CD4-positive, alpha-beta T cell (primary cell): ENCODE results near the gene MEGF11. TPM values are rescaled to one million over a fixed set of nuclear protein-coding genes. Genes with fewer than 3 reads are reported as not detected.

Experiments used
- ATAC-seq: fragments of 200-7000 bp; cut with Tn5 transposase; one replicate; pipeline ENCODE4 v1.10.0; 2022; ENCODE audit warnings: mild to moderate bottlenecking; ENCODE audit not compliant: poor library complexity
- CTCF ChIA-PET: fragments of 350-600 bp; sonication (Branson Sonifier 250); formaldehyde crosslinking; loops from one replicate; lab custom pipeline; 2021; ENCODE audit warnings: antibody characterized with exemption, inconsistent platforms; lab: Charles Lee
- POLR2A ChIA-PET: fragments of 350-600 bp; sonication (Branson Sonifier 250); formaldehyde crosslinking; loops from one replicate; lab custom pipeline; 2021; ENCODE audit warnings: antibody characterized with exemption, inconsistent platforms; lab: Charles Lee
- DNase-seq, 14 experiments: peaks; one replicate each; pipeline ENCODE4 v3.0.0-alpha.2; 2013 to 2020; ENCODE audit warnings: mixed read lengths in 2 of 14
- H3K27ac ChIP-seq, 2 donors: one replicate each; pipeline versions ENCODE4 v1.5.1 to v1.7.0; 2013; ENCODE audit warnings: low read length in 2 of 2, low read depth in 1 of 2, mild to moderate bottlenecking in 1 of 2
- H3K27me3 ChIP-seq, 2 experiments: 1 replicate in 1 of 2; 2 replicates in 1 of 2; pipeline versions ENCODE4 v1.6.1 to v1.7.0; 2013; ENCODE audit warnings: low read length in 2 of 2, control low read depth in 1 of 2, mild to moderate bottlenecking in 1 of 2, moderate library complexity in 1 of 2; ENCODE audit not compliant: insufficient read depth in 2 of 2, control insufficient read depth in 1 of 2
- H3K36me3 ChIP-seq: one replicate; pipeline ENCODE4 v1.6.1; 2013; ENCODE audit warnings: low read length, control low read depth; ENCODE audit not compliant: insufficient read depth
- H3K4me1 ChIP-seq: one replicate; pipeline ENCODE4 v1.6.1; 2013; ENCODE audit warnings: low read length, control low read depth; ENCODE audit not compliant: insufficient read depth
- H3K4me3 ChIP-seq: one replicate; pipeline ENCODE4 v1.5.1; 2013; ENCODE audit warnings: mild to moderate bottlenecking, low read length, moderate library complexity
- H3K9me3 ChIP-seq, 2 experiments: 1 replicate in 1 of 2; 2 replicates in 1 of 2; pipeline versions ENCODE4 v1.6.1 to v1.7.0; 2013; ENCODE audit warnings: low read length in 2 of 2, mild to moderate bottlenecking in 2 of 2, control low read depth in 1 of 2, moderate library complexity in 1 of 2; ENCODE audit not compliant: control insufficient read depth in 1 of 2, insufficient read depth in 1 of 2
- H3K27ac Mint-ChIP-seq: one replicate; pipeline ENCODE4 v1.8.0; 2020; ENCODE audit warnings: mixed read lengths
- H3K27me3 Mint-ChIP-seq: one replicate; pipeline ENCODE4 v1.8.0; 2021; ENCODE audit warnings: mixed read lengths
- H3K36me3 Mint-ChIP-seq: one replicate; pipeline ENCODE4 v1.8.0; 2021; ENCODE audit warnings: low read depth, mixed read lengths
- H3K4me1 Mint-ChIP-seq: one replicate; pipeline ENCODE4 v1.8.0; 2021; ENCODE audit warnings: low read depth, mixed read lengths
- H3K4me3 Mint-ChIP-seq: one replicate; pipeline ENCODE4 v1.8.0; 2020; ENCODE audit warnings: mild to moderate bottlenecking, mixed read lengths
- H3K9me3 Mint-ChIP-seq: one replicate; pipeline ENCODE4 v1.8.0; 2020; ENCODE audit warnings: mixed read lengths
- CTCF ChIP-seq: fragments of 200-600 bp; IDR thresholded peaks from one replicate; pipeline ENCODE4 v1.8.0; 2022; ENCODE audit warnings: antibody characterized with exemption, mild to moderate bottlenecking
- intact Hi-C, 2 experiments: fragments of 100-400 bp; cut with DNase I in 1 of 2; cut with micrococcal nuclease in 1 of 2; formaldehyde crosslinking; loops; one replicate each; pipeline versions ENCODE4 v1.15.1 to v1.9.0; 2023 to 2025; cut with DNase I, micrococcal nuclease
- total RNA-seq, 174 experiments: library from RNA in 2 of 174; stranded (reverse) in 2 of 174; gene quantifications; one replicate each; pipeline ENCODE4 v1.2.3 and lab custom pipeline; 2021 to 2026

Gene MEGF11
- total RNA-seq, 2 experiments from 2014 or later = not detected

DNA sequence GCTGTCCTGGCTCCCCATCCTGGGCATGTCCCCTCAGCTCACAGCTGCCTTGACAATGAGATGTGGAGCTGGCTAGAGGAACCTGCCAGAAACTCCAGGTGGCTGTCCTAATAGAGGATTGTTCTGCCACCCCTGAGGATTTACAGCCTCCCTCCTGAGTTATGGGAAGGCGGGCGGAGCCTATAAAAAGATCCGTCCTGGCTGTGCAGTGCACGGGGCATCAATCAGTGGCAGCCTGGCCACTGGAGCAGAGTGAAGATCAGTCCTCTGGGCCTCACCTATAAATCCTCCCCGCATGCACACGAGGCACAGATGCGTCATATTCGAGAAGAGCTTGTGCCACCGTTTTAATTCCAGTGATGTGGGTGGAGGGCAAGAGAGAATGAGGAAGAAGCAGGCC is 90.0 kb downstream of the MEGF11 start:
- H3K27me3 ChIP-seq = no peaks in the 10 kb centered on the region
- H3K9me3 ChIP-seq = peaks cover 0 to 3% of the 10 kb centered on the region in 2 experiments
- TF ChIP-seq CTCF = no peak
- no peaks in the 10 kb centered on the region for H3K36me3 ChIP-seq
- Mint-ChIP-seq H3K4me3 (no peak overlapping the region), H3K36me3 (no peaks in the 10 kb centered on the region), H3K27ac (no peak overlapping the region), H3K27me3 (no peaks in the 10 kb centered on the region), H3K9me3 (no peaks in the 10 kb centered on the region), H3K4me1 (no peaks in the 10 kb centered on the region)
- DNase-seq (no peak), ATAC-seq (no peak)
- intact Hi-C loops = no loop called here
- H3K4me3 ChIP-seq = no peak overlapping the region
- POLR2A ChIA-PET = no interaction called here
- CTCF ChIA-PET = no interaction called here
- no peaks in the 10 kb centered on the region for H3K4me1 ChIP-seq
- no peak overlapping the region for H3K27ac ChIP-seq

DNA sequence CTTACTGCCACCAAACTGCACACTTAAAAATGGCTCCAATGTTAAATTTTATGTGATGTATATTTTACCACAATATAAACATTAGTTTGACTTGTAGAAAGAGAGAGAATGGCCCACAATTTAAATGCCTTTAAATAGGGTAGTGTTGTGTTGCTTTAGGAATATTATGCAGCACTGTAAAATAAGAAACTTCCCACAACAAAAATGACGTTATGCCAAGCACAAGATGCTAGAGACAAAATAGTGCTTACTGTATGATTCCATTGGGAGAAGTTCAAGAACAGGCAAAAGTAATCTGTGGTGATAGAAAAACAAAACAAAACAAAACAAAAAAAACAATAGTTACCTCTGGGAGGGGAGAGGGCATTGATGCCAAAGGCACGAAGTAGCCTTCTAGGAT is 91.3 kb downstream of the MEGF11 start:
- Mint-ChIP-seq H3K4me3 (no peak overlapping the region), H3K27me3 (no peaks in the 10 kb centered on the region), H3K36me3 (no peaks in the 10 kb centered on the region), H3K4me1 (no peaks in the 10 kb centered on the region), H3K9me3 (no peaks in the 10 kb centered on the region), H3K27ac (no peak overlapping the region)
- Histone ChIP-seq H3K4me3 (no peak overlapping the region), H3K9me3 (peaks cover 0 to 3% of the 10 kb centered on the region in 2 experiments), H3K36me3 (no peaks in the 10 kb centered on the region), H3K4me1 (no peaks in the 10 kb centered on the region), H3K27me3 (no peaks in the 10 kb centered on the region), H3K27ac (no peak overlapping the region)
- CTCF ChIA-PET = no interaction called here
- no peak for TF ChIP-seq CTCF
- DNase-seq (no peak), ATAC-seq (no peak)
- POLR2A ChIA-PET = no interaction called here
- intact Hi-C loops = no loop called here

- intact Hi-C loops = no loop called here
- ChIA-PET POLR2A (no interaction called here), CTCF (no interaction called here)
- Histone ChIP-seq H3K4me3 (no peak overlapping the region), H3K36me3 (no peaks in the 10 kb centered on the region), H3K27me3 (no peaks in the 10 kb centered on the region), H3K27ac (no peak overlapping the region), H3K4me1 (no peaks in the 10 kb centered on the region), H3K9me3 (peaks cover 0 to 3% of the 10 kb centered on the region in 2 experiments)
- Mint-ChIP-seq H3K9me3 (no peaks in the 10 kb centered on the region), H3K36me3 (no peaks in the 10 kb centered on the region), H3K27ac (no peak overlapping the region), H3K4me1 (no peaks in the 10 kb centered on the region), H3K4me3 (no peak overlapping the region), H3K27me3 (peaks cover 2% of the 10 kb centered on the region)
- TF ChIP-seq CTCF = no peak
- ATAC-seq (no peak), DNase-seq (no peak)
Observed at GRCh38 chr15:66161575-66162118, 91.9 kb downstream of the MEGF11 start.
